Liver (tissue), 3 donors: Measurements from ENCODE around the gene NMNAT1.

Experiments
- CTCF ChIP-seq: fragments of 150-350 bp; IDR thresholded peaks from 2 replicates; pipeline ENCODE4 v1.5.1; 2017; ENCODE audit warnings: improper control_type of control experiment, low read depth, low read length; ENCODE audit not compliant: missing input control
- FOXA1 ChIP-seq: IDR thresholded peaks from 2 replicates; pipeline ENCODE4 v1.6.1; 2016; ENCODE audit warnings: antibody characterized with exemption
- GABPA ChIP-seq, 2 donors: IDR thresholded peaks in 1 of 2; conservative IDR thresholded peaks in 1 of 2; 2 replicates each; pipeline ENCODE4 v1.6.1; 2016; ENCODE audit warnings: antibody characterized with exemption in 2 of 2, mild to moderate bottlenecking in 1 of 2, moderate library complexity in 1 of 2
- JUND ChIP-seq, 2 donors: IDR thresholded peaks; 2 replicates each; pipeline ENCODE4 v1.6.1; 2016; ENCODE audit warnings: antibody characterized with exemption in 2 of 2
- MAX ChIP-seq: IDR thresholded peaks from 2 replicates; pipeline ENCODE4 v1.6.1; 2016; ENCODE audit warnings: antibody characterized with exemption
- NR2F2 ChIP-seq: IDR thresholded peaks from 2 replicates; pipeline ENCODE4 v1.6.1; 2016; ENCODE audit warnings: antibody characterized with exemption
- RAD21 ChIP-seq, 2 donors: IDR thresholded peaks; 2 replicates each; pipeline ENCODE4 v1.6.1; 2016; ENCODE audit warnings: antibody characterized with exemption in 2 of 2, mild to moderate bottlenecking in 2 of 2
- REST ChIP-seq: IDR thresholded peaks from 2 replicates; pipeline ENCODE4 v1.6.1; 2016; ENCODE audit warnings: antibody characterized with exemption, mild to moderate bottlenecking
- TAF1 ChIP-seq: conservative IDR thresholded peaks from 2 replicates; pipeline ENCODE4 v1.6.1; 2016; ENCODE audit warnings: antibody characterized with exemption, mild to moderate bottlenecking
- YY1 ChIP-seq: IDR thresholded peaks from 2 replicates; pipeline ENCODE4 v1.6.1; 2016; ENCODE audit warnings: antibody characterized with exemption, mild to moderate bottlenecking
- donor health status: healthy.
- donor health status: healthy.

- TF ChIP-seq CTCF (no peak), NR2F2 (no peak), RAD21 (IDR thresholded peaks at IDR 0.05) (no peak), YY1 (no peak), TAF1 (no peak), MAX (no peak), GABPA (IDR thresholded peaks at IDR 0.05 in 1 of 2, conservative IDR thresholded peaks at IDR 0.05 in 1 of 2) (no peak), JUND (IDR thresholded peaks at IDR 0.05) (no peak), FOXA1 (no peak), REST (no peak)
Observed at GRCh38 chr1:10020086-10020485, 76.8 kb downstream of the NMNAT1 start.
